Ovary (tissue), 9 donors: Measurements from ENCODE around the gene EVI5. TPM values are rescaled to one million over a fixed set of nuclear protein-coding genes. Genes with fewer than 3 reads are reported as not detected.
"Not testable (repeated sequence)": the region's sequence is repeated elsewhere in the genome, so short reads cannot be mapped to it uniquely, and the experiment has no call there.

Experiments used
- DNase-seq, 5 donors: peaks; one replicate each; pipeline ENCODE4 v3.0.0-alpha.2; 2019 to 2020
- H3K27ac ChIP-seq, 2 donors: fragments of 200-600 bp; one replicate each; pipeline versions ENCODE4 v1.5.1 to v1.8.0; 2019 to 2022
- H3K27me3 ChIP-seq: fragments of 200-600 bp; one replicate; pipeline ENCODE4 v1.8.0; 2022
- H3K36me3 ChIP-seq: fragments of 200-600 bp; sonication (generic); one replicate; pipeline ENCODE4 v1.5.1; 2019
- H3K4me1 ChIP-seq: one replicate; pipeline ENCODE4 v1.8.1; 2013; ENCODE audit warnings: mild to moderate bottlenecking, moderate library complexity; ENCODE audit not compliant: insufficient read depth
- H3K4me3 ChIP-seq: fragments of 200-600 bp; sonication (generic); one replicate; pipeline ENCODE4 v1.5.1; 2017
- H3K9me3 ChIP-seq, 2 donors: fragments of 200-600 bp in 1 of 2; sonication (generic) in 1 of 2; one replicate each; pipeline versions ENCODE4 v1.5.1 to v1.8.1; 2013 to 2019; ENCODE audit warnings: mild to moderate bottlenecking in 1 of 2, moderate library complexity in 1 of 2
- CTCF ChIP-seq, 3 donors: fragments of 450-650 bp in 2 of 3; fragments of 200-600 bp in 1 of 3; IDR thresholded peaks; one replicate each; pipeline versions ENCODE4 v1.5.1 to v1.8.0; 2016 to 2022; ENCODE audit warnings: antibody characterized with exemption in 3 of 3, mild to moderate bottlenecking in 1 of 3
- EP300 ChIP-seq: sonication (generic); formaldehyde crosslinking; IDR thresholded peaks from one replicate; pipeline ENCODE4 v1.6.1; 2017; ENCODE audit warnings: antibody characterized with exemption
- POLR2A ChIP-seq: fragments of 450-650 bp; IDR thresholded peaks from one replicate; pipeline ENCODE4 v1.6.1; 2017; ENCODE audit warnings: antibody characterized with exemption, mild to moderate bottlenecking, moderate library complexity
- WGBS, 3 donors: extraction: QIAGEN DNeasy Blood & Tissue Kit in 1 of 3; methylation state at CpG; one replicate each; pipeline versions ENCODE4 v1.1.5 to v1.1.7; 2013 to 2017; 5-methylcytosine and 5-hydroxymethylcytosine counted together
- intact Hi-C, 4 donors: fragments of 100-400 bp; cut with DNase I; formaldehyde crosslinking; loops; one replicate each; pipeline versions ENCODE4 v1.11.0 to v1.15.1; 2022 to 2023
- polyA plus RNA-seq, 2 donors: library from polyadenylated mRNA; stranded (reverse); fragments of 200-250 nt in 1 of 2; fragments of 350-450 nt in 1 of 2; fragmentation: Illumina TruSeq in 1 of 2; extraction: RNeasy Lipid Tissue Mini Kit (QIAGEN cat#74804) in 1 of 2; gene quantifications; one replicate each; pipeline ENCODE4 v1.2.3, GENCODE V29; 2013 to 2014
- total RNA-seq, 7 donors: library from RNA; depleted of rRNA in 2 of 7; stranded (reverse); fragments of >200 nt in 2 of 7; fragmentation: NEBNext Ultra II Directional in 3 of 7; extraction: Animal tissue kit (Norgen Biotek cat#: 25700) in 3 of 7; gene quantifications; one replicate each; pipeline versions ENCODE4 v1.1.0 to v1.2.4, GENCODE V29; 2016 to 2023
- donor health status: DM: no; HTN: no; CAD: no; lungs with moderate emphysema.
- donor health status: DM: no; HTN: no; CAD: no.
- donor health status: Bipolar disorder and iron deficiency.
- donor health status: DM: yes; HTN: yes; CAD: no.
- donor health status: DM: no; HTN: no; CAD: no.
- donor health status: DM: yes; HTN: yes; CAD: no.

EVI5 gene
- total and polyA plus RNA-seq, 9 donors = 4.4 to 36.7 (median 23.7) TPM

GRCh38 chr1:92747735-92748134 is 37.2 kb downstream of the EVI5 start:
- Histone ChIP-seq H3K9me3 (no peaks in the 10 kb centered on the region), H3K27me3 (no peaks in the 10 kb centered on the region), H3K4me1 (no peaks in the 10 kb centered on the region), H3K27ac (no peak overlapping the region), H3K4me3 (no peak overlapping the region), H3K36me3 (no peaks in the 10 kb centered on the region)
- no peak for DNase-seq
- intact Hi-C loops = no loop called here
- WGBS, 3 donors = 74 to 78% (median 75%) methylated on average over 1 of the region's 1 CpG
- TF ChIP-seq EP300 (no peak), POLR2A (no peak), CTCF (IDR thresholded peaks at IDR 0.05) (no peak)

- H3K9me3 ChIP-seq, H3K27me3 ChIP-seq, DNase-seq, H3K36me3 ChIP-seq, H3K27ac ChIP-seq, H3K4me1 ChIP-seq, intact Hi-C loops, H3K4me3 ChIP-seq: not testable (repeated sequence)
- WGBS, 3 donors = 89 to 97% (median 93%) methylated on average over 4 of the region's 4 CpGs
These were observed 38.7 kb downstream of the EVI5 start for GRCh38 chr1:92746255-92746654.

- no peaks in the 10 kb centered on the region for H3K9me3 ChIP-seq
- no peaks in the 10 kb centered on the region for H3K4me1 ChIP-seq
- H3K4me3 ChIP-seq = no peak overlapping the region
- H3K27me3 ChIP-seq = no peaks in the 10 kb centered on the region
- intact Hi-C loops = no loop called here
- no peak for DNase-seq
- 93 to 98% (median 97%) methylated on average over 8 of the region's 8 CpGs for WGBS, 3 donors
- H3K27ac ChIP-seq = no peak overlapping the region
- no peak for TF ChIP-seq POLR2A
- TF ChIP-seq EP300 = no peak
- TF ChIP-seq CTCF (IDR thresholded peaks at IDR 0.05) = no peak
- no peaks in the 10 kb centered on the region for H3K36me3 ChIP-seq
These were observed 41.7 kb downstream of the EVI5 start for GRCh38 chr1:92743221-92743620.

- Histone ChIP-seq H3K9me3 (no peaks in the 10 kb centered on the region), H3K27ac (no peak overlapping the region), H3K27me3 (no peaks in the 10 kb centered on the region), H3K4me3 (no peak overlapping the region), H3K4me1 (no peaks in the 10 kb centered on the region), H3K36me3 (no peaks in the 10 kb centered on the region)
- intact Hi-C loops = no loop called here
- TF ChIP-seq POLR2A (no peak), CTCF (IDR thresholded peaks at IDR 0.05) (no peak), EP300 (no peak)
- no peak for DNase-seq
- WGBS, 3 donors = 94 to 96% (median 94%) methylated on average over 4 of the region's 4 CpGs
These were observed 45.0 kb downstream of the EVI5 start for GRCh38 chr1:92739669-92740524.

GRCh38 chr1:92736395-92736794 is 48.5 kb downstream of the EVI5 start:
- Histone ChIP-seq H3K4me1 (no peaks in the 10 kb centered on the region), H3K27ac (no peak overlapping the region), H3K9me3 (no peaks in the 10 kb centered on the region), H3K4me3 (no peak overlapping the region), H3K27me3 (no peaks in the 10 kb centered on the region), H3K36me3 (no peaks in the 10 kb centered on the region)
- no peak for DNase-seq
- intact Hi-C loops = no loop called here
- WGBS, 3 donors = 74 to 75% (median 75%) methylated on average over 4 of the region's 4 CpGs
- no peak for TF ChIP-seq POLR2A
- TF ChIP-seq CTCF (IDR thresholded peaks at IDR 0.05) = no peak
- no peak for TF ChIP-seq EP300
